A673 (cell line): ENCODE data around the gene STEAP4. TPM values are rescaled to one million over a fixed set of nuclear protein-coding genes. Genes with fewer than 3 reads are reported as not detected.

Experiments used
- BruUV-seq: library from RNA; stranded (reverse); fragments of 400-500 nt; replicated peaks from 2 replicates; lab custom pipeline; 2021; lab: Mats Ljungman, UMichigan
- CTCF ChIA-PET: fragments of 300-600 bp; sonication (Branson Sonifier 250); formaldehyde crosslinking; loops from one replicate; lab custom pipeline; 2022; ENCODE audit warnings: antibody characterized with exemption; lab: Charles Lee
- POLR2A ChIA-PET: fragments of 300-600 bp; sonication (Branson Sonifier 250); formaldehyde crosslinking; loops from one replicate; lab custom pipeline; 2022; ENCODE audit warnings: antibody characterized with exemption; ENCODE audit not compliant: low non-redundant PET; lab: Charles Lee
- DNase-seq: peaks from one replicate; pipeline ENCODE4 v3.0.0-alpha.2; 2015; ENCODE audit warnings: low spot score
- H3K27ac ChIP-seq: fragments of 200-600 bp; sonication (generic); 2 replicates; pipeline ENCODE4 v1.5.1; 2016; ENCODE audit warnings: mixed run types, low read depth, mild to moderate bottlenecking, mixed read lengths, antibody characterized with exemption, low read length; ENCODE audit not compliant: poor library complexity, severe bottlenecking
- H3K27me3 ChIP-seq: fragments of 200-600 bp; sonication (generic); replicated peaks from 2 replicates; pipeline ENCODE4 v1.6.1; 2017; ENCODE audit warnings: mixed run types, low read depth, mild to moderate bottlenecking, mixed read lengths, antibody characterized with exemption, low read length; ENCODE audit not compliant: insufficient read depth, poor library complexity
- H3K36me3 ChIP-seq: fragments of 200-600 bp; sonication (generic); 2 replicates; pipeline ENCODE4 v1.6.1; 2016; ENCODE audit warnings: mixed run types, mild to moderate bottlenecking, mixed read lengths, antibody characterized with exemption, low read length; ENCODE audit not compliant: insufficient read depth, poor library complexity, severe bottlenecking
- H3K4me1 ChIP-seq: fragments of 200-600 bp; sonication (generic); 2 replicates; pipeline ENCODE4 v1.6.1; 2017; ENCODE audit warnings: mixed run types, mild to moderate bottlenecking, mixed read lengths, antibody characterized with exemption, low read length; ENCODE audit not compliant: insufficient read depth, poor library complexity, severe bottlenecking
- H3K4me3 ChIP-seq: fragments of 200-600 bp; sonication (generic); 2 replicates; pipeline ENCODE4 v1.5.1; 2016; ENCODE audit warnings: low read depth, mixed run types, mild to moderate bottlenecking, mixed read lengths, low read length; ENCODE audit not compliant: poor library complexity, severe bottlenecking
- H3K9me3 ChIP-seq: fragments of 200-600 bp; sonication (generic); 2 replicates; pipeline ENCODE4 v1.6.1; 2016; ENCODE audit warnings: mixed run types, low read depth, mild to moderate bottlenecking, mixed read lengths, antibody characterized with exemption, low read length; ENCODE audit not compliant: poor library complexity, severe bottlenecking
- CTCF ChIP-seq: fragments of 300-800, 200-600 bp; sonication (generic); conservative IDR thresholded peaks from 2 replicates; pipeline ENCODE4 v1.5.1; 2017; ENCODE audit warnings: low read depth, mild to moderate bottlenecking, antibody characterized with exemption, low read length, moderate library complexity, mixed read lengths
- EZH2 ChIP-seq: fragments of 200-600 bp; sonication (generic); IDR thresholded peaks from 2 replicates; pipeline ENCODE4 v1.6.1; 2017; ENCODE audit warnings: borderline replicate concordance, low read depth, mild to moderate bottlenecking, mixed read lengths, antibody characterized with exemption, low read length; ENCODE audit not compliant: poor library complexity, severe bottlenecking
- intact Hi-C: fragments of 100-400 bp; cut with micrococcal nuclease; formaldehyde crosslinking; loops from one replicate; pipeline ENCODE4 v1.10.0; 2022; ENCODE audit not compliant: unreplicated experiment
- total RNA-seq: library from RNA; stranded (reverse); gene quantifications from 2 replicates; pipeline ENCODE4 v1.2.3, GENCODE V29; 2021

The STEAP4 gene
- total RNA-seq, 1 experiment from 2014 or later, result not detected

- Histone ChIP-seq H3K27ac (no peak overlapping the region), H3K9me3 (no peaks in the 10 kb centered on the region), H3K4me3 (no peak overlapping the region), H3K36me3 (no peaks in the 10 kb centered on the region), H3K4me1 (no peaks in the 10 kb centered on the region), H3K27me3 (no peaks in the 10 kb centered on the region)
- no peak for DNase-seq
- no TSS peak for BruUV-seq
- CTCF ChIA-PET, result no interaction called here
- intact Hi-C loops, result no loop called here
- POLR2A ChIA-PET, result no interaction called here
- no peak for TF ChIP-seq CTCF
- no peak for TF ChIP-seq EZH2
Measured at GRCh38 chr7:88329532-88330463, 23.1 kb upstream of the STEAP4 start.

- H3K27me3 ChIP-seq, result no peaks in the 10 kb centered on the region
- no peaks in the 10 kb centered on the region for H3K9me3 ChIP-seq
- no peaks in the 10 kb centered on the region for H3K36me3 ChIP-seq
- CTCF ChIA-PET, result no interaction called here
- no peak overlapping the region for H3K4me3 ChIP-seq
- intact Hi-C loops, result no loop called here
- POLR2A ChIA-PET, result no interaction called here
- no peak for TF ChIP-seq CTCF
- no peak for TF ChIP-seq EZH2
- no peak overlapping the region for H3K27ac ChIP-seq
- no peak for DNase-seq
- no TSS peak for BruUV-seq
- no peaks in the 10 kb centered on the region for H3K4me1 ChIP-seq
Measured at GRCh38 chr7:88328787-88329186, 22.1 kb upstream of the STEAP4 start.

- no peak overlapping the region for H3K27ac ChIP-seq
- DNase-seq, result no peak
- no peaks in the 10 kb centered on the region for H3K36me3 ChIP-seq
- no peak for TF ChIP-seq EZH2
- TF ChIP-seq CTCF, result no peak
- ChIA-PET POLR2A (no interaction called here), CTCF (no interaction called here)
- intact Hi-C loops, result no loop called here
- no peaks in the 10 kb centered on the region for H3K27me3 ChIP-seq
- no peak overlapping the region for H3K4me3 ChIP-seq
- H3K9me3 ChIP-seq, result no peaks in the 10 kb centered on the region
- H3K4me1 ChIP-seq, result no peaks in the 10 kb centered on the region
- no TSS peak for BruUV-seq
Measured at GRCh38 chr7:88324699-88325098, 18.0 kb upstream of the STEAP4 start.
